Ascending aorta (tissue), 2 donors: ENCODE data around the gene SUSD6. TPM values are rescaled to one million over a fixed set of nuclear protein-coding genes. Genes with fewer than 3 reads are reported as not detected.

Experiments used
- DNase-seq, 2 donors: peaks; one replicate each; pipeline ENCODE4 v3.0.0-alpha.2; 2019; ENCODE audit warnings: low spot score in 2 of 2
- H3K27ac ChIP-seq, 2 donors: fragments of 200-600 bp; sonication (generic); one replicate each; pipeline ENCODE4 v1.5.1; 2016 to 2017; ENCODE audit warnings: mild to moderate bottlenecking in 1 of 2
- H3K27me3 ChIP-seq: fragments of 200-600 bp; sonication (generic); one replicate; pipeline ENCODE4 v1.5.1; 2017
- H3K36me3 ChIP-seq, 2 donors: fragments of 200-600 bp; sonication (generic); one replicate each; pipeline ENCODE4 v1.5.1; 2016
- H3K4me1 ChIP-seq, 2 donors: fragments of 200-600 bp; sonication (generic); one replicate each; pipeline ENCODE4 v1.5.1; 2016 to 2017; ENCODE audit warnings: mild to moderate bottlenecking in 1 of 2
- H3K4me3 ChIP-seq, 2 donors: fragments of 200-600 bp; sonication (generic); one replicate each; pipeline ENCODE4 v1.5.1; 2016 to 2017; ENCODE audit warnings: mild to moderate bottlenecking in 1 of 2
- H3K9me3 ChIP-seq, 2 donors: fragments of 200-600 bp; sonication (generic); one replicate each; pipeline ENCODE4 v1.5.1; 2016
- intact Hi-C: fragments of 100-400 bp; cut with DNase I; formaldehyde crosslinking; loops from one replicate; pipeline ENCODE4 v1.15.1; 2023
- total RNA-seq: library from RNA; depleted of rRNA; stranded (reverse); fragments of >200 nt; gene quantifications from one replicate; pipeline ENCODE4 v1.1.0, GENCODE V29; 2016
- TF ChIP-seq, protein P1 (sequence below), 3 experiments: fragments of 200-600 bp in 2 of 3; fragments of 450-650 bp in 1 of 3; sonication (generic) in 2 of 3; IDR thresholded peaks; one replicate each; pipeline ENCODE4 v1.5.1; 2016 to 2019; ENCODE audit warnings: antibody characterized with exemption in 3 of 3, mild to moderate bottlenecking in 1 of 3, moderate library complexity in 1 of 3

Gene SUSD6
- total RNA-seq, 1 donor from 2014 or later: 23.3 TPM

DNA sequence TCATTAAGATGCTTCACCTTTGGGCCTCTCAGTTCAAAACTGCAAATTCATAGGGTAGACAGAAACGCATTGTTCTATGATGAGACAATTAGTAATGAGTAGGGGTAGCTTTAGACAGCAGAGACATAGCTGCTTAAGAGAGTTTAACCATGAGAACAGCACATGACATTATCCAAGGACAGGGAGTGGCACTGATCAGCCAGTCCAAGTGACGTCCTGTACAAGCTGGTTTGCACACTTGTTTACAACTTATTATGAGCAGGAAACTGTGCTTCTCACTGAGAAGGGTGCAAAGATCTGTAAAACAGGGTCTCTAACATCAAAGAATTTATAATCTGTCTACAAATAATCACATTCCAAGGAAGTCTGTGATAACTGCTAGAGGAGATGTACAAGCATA lies 144.4 kb downstream of the SUSD6 start:
- H3K9me3 ChIP-seq: no peaks in the 10 kb centered on the region
- no peak overlapping the region for H3K27ac ChIP-seq
- TF ChIP-seq, protein P1, sequence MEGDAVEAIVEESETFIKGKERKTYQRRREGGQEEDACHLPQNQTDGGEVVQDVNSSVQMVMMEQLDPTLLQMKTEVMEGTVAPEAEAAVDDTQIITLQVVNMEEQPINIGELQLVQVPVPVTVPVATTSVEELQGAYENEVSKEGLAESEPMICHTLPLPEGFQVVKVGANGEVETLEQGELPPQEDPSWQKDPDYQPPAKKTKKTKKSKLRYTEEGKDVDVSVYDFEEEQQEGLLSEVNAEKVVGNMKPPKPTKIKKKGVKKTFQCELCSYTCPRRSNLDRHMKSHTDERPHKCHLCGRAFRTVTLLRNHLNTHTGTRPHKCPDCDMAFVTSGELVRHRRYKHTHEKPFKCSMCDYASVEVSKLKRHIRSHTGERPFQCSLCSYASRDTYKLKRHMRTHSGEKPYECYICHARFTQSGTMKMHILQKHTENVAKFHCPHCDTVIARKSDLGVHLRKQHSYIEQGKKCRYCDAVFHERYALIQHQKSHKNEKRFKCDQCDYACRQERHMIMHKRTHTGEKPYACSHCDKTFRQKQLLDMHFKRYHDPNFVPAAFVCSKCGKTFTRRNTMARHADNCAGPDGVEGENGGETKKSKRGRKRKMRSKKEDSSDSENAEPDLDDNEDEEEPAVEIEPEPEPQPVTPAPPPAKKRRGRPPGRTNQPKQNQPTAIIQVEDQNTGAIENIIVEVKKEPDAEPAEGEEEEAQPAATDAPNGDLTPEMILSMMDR (IDR thresholded peaks at IDR 0.05): no peak
- no peak overlapping the region for H3K4me3 ChIP-seq
- intact Hi-C loops: no loop called here
- H3K4me1 ChIP-seq: no peaks in the 10 kb centered on the region
- no peaks in the 10 kb centered on the region for H3K27me3 ChIP-seq
- H3K36me3 ChIP-seq: no peaks in the 10 kb centered on the region
- no peak for DNase-seq

DNA sequence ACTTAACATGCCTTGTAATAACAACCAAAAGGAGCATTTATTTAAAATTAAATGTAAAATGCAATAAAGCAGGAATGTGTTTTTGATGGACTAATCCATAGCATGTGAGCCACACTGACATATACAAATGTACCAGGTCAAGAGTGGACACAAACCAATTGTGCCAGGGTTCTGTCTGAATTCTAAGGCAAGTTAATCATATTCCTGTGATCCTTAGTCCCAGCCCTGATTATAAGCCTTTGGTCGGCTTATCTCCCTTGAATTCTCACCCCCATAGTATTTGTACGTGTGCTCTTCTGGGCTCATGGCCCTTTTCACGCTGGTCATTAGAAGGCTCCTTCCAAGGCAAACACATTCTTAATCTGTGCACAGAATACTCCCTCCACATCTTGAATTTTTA lies 144.9 kb downstream of the SUSD6 start:
- no peak overlapping the region for H3K4me3 ChIP-seq
- no peaks in the 10 kb centered on the region for H3K4me1 ChIP-seq
- TF ChIP-seq, protein P1 (IDR thresholded peaks at IDR 0.05): no peak
- no peaks in the 10 kb centered on the region for H3K9me3 ChIP-seq
- no peak for DNase-seq
- H3K27ac ChIP-seq: no peak overlapping the region
- H3K27me3 ChIP-seq: no peaks in the 10 kb centered on the region
- intact Hi-C loops: no loop called here
- no peaks in the 10 kb centered on the region for H3K36me3 ChIP-seq

DNA sequence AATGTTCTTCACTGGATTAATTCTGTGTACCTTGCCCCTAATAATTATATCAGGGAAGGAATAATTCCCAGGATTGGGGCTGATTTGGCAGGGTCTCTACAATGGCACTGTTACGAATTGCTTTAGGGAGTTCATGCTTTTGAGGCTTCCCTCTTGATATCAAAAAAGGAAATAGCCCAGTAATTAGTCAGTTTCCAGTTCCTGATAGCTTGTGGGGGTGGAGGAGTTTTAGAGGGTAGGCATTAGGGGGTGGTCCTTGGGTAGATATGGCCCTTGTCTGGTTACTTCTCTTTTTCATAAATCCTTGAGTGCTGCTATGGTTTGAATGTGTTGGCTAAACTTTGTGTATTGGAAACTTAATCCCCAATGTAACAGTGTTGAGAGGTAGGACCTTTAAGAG lies 149.4 kb downstream of the SUSD6 start:
- TF ChIP-seq, protein P1 (IDR thresholded peaks at IDR 0.05): no peak
- Histone ChIP-seq H3K4me1 (no peaks in the 10 kb centered on the region), H3K36me3 (no peaks in the 10 kb centered on the region), H3K4me3 (no peak overlapping the region), H3K27me3 (no peaks in the 10 kb centered on the region), H3K9me3 (no peaks in the 10 kb centered on the region), H3K27ac (no peak overlapping the region)
- intact Hi-C loops: no loop called here
- DNase-seq: no peak

DNA sequence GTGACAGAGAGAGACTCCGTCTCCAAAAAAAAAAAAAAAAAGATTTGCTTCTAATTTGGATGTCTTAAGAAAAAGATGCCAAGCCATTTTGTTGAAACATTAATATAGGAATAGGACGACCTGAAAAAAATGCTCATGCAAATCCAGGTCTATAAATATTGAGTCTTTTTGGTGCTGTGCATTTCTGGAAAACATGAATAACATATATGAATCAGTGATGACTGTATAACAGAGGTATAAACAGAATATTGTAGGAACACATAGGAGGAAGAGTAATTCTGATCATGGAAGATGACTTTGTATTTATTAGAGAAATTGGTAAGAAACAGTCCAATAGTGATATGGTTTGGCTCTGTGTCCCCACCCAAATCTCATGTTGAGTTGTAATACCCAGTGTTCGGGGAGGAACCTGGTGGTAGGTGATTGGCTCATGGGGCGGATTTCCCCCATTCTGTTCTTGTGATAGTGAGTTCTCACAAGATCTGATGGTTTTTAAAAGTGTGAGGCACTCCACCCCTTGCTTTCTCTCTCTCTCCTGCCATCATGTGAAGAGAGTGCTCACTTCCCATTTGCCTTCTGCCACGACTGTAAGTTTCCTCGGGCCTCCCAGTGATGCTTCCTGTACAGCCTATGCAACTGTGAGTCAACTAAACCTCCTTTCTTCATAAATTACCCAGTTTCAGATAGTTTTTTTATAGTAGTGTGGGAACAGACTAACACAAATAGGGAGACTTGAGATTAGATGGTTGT lies 152.5 kb downstream of the SUSD6 start:
- Histone ChIP-seq H3K4me1 (peaks cover 11 to 13% of the 10 kb centered on the region in 2 donors), H3K27ac (no peak overlapping the region), H3K9me3 (no peaks in the 10 kb centered on the region), H3K36me3 (peaks cover 8 to 9% of the 10 kb centered on the region in 2 donors), H3K4me3 (no peak overlapping the region), H3K27me3 (no peaks in the 10 kb centered on the region)
- no peak for DNase-seq
- TF ChIP-seq, protein P1 (IDR thresholded peaks at IDR 0.05): no peak
- intact Hi-C loops: no loop called here

Other genes with a start within 250 kb of the SUSD6 start
- 31.1 TPM for gene ERH, start 213.3 kb upstream of the SUSD6 start, total RNA-seq
- gene SLC39A9, start 212.9 kb upstream of the SUSD6 start, total RNA-seq: 26.2 TPM
- gene PLEKHD1, start 126.9 kb upstream of the SUSD6 start, total RNA-seq: not detected
- not detected for gene CCDC177, start 36.7 kb upstream of the SUSD6 start, total RNA-seq
- 113 TPM for gene SRSF5, start 155.5 kb downstream of the SUSD6 start, total RNA-seq
- gene SLC10A1, start 185.6 kb downstream of the SUSD6 start, total RNA-seq: not detected